Endothelial cell of umbilical vein (primary cell): ENCODE measurements around the gene SLC9A9. TPM values are rescaled to one million over a fixed set of nuclear protein-coding genes. Genes with fewer than 3 reads are reported as not detected.

ENCODE experiments used
- BruUV-seq: library from RNA; stranded (reverse); fragments of 400-500 nt; replicated peaks from 2 replicates; lab custom pipeline; 2021; lab: Mats Ljungman, UMichigan
- CTCF ChIA-PET: fragments of 300-600, 350-600 bp; sonication (Branson Sonifier 250); formaldehyde crosslinking; loops from one replicate; lab custom pipeline; 2021; ENCODE audit warnings: antibody characterized with exemption, inconsistent platforms; lab: Charles Lee
- POLR2A ChIA-PET: fragments of 300-600, 350-600 bp; sonication (Branson Sonifier 250); formaldehyde crosslinking; loops from one replicate; lab custom pipeline; 2021; ENCODE audit warnings: antibody characterized with exemption, inconsistent platforms; lab: Charles Lee
- DNase-seq: peaks from one replicate; pipeline ENCODE4 v3.0.0-alpha.2; 2011; ENCODE audit warnings: low read depth, low spot score
- FAIRE-seq: peaks from 2 replicates; lab custom pipeline; 2011; peaks lifted over from hg19 to GRCh38; lab: Jason Lieb, UNC
- H2AFZ ChIP-seq: 2 replicates; pipeline ENCODE4 v1.6.0; 2012; ENCODE audit warnings: low read depth, low read length, control low read depth, inconsistent platforms
- H3K27ac ChIP-seq: 2 replicates; pipeline ENCODE4 v1.5.1; 2011; ENCODE audit warnings: low read depth, mild to moderate bottlenecking, control low read depth, low read length, moderate library complexity; ENCODE audit not compliant: insufficient read depth
- H3K27me3 ChIP-seq, 2 experiments: 2 replicates each; pipeline versions ENCODE4 v1.6.0 to v1.6.1; 2011; ENCODE audit warnings: low read length in 2 of 2, mixed read lengths in 1 of 2; ENCODE audit not compliant: control insufficient read depth in 2 of 2, insufficient read depth in 2 of 2
- H3K36me3 ChIP-seq, 2 experiments: 2 replicates in 1 of 2; 3 replicates in 1 of 2; pipeline ENCODE4 v1.5.1; 2011; ENCODE audit warnings: low read length in 2 of 2, mild to moderate bottlenecking in 1 of 2, moderate library complexity in 1 of 2; ENCODE audit not compliant: control insufficient read depth in 2 of 2, insufficient read depth in 2 of 2; ENCODE audit errors: extremely low read depth in 1 of 2
- H3K4me1 ChIP-seq: 3 replicates; pipeline ENCODE4 v1.5.1; 2011; ENCODE audit warnings: mild to moderate bottlenecking, low read length; ENCODE audit not compliant: control insufficient read depth, insufficient read depth; ENCODE audit errors: extremely low read depth
- H3K4me2 ChIP-seq: 2 replicates; pipeline ENCODE4 v1.6.1; 2011; ENCODE audit warnings: low read length, control low read depth, mixed read lengths; ENCODE audit not compliant: insufficient read depth
- H3K4me3 ChIP-seq, 3 experiments: fragments of 200-600 bp in 1 of 3; sonication (generic), shearing (Covaris generic) in 1 of 3; replicated peaks in 1 of 3; 2 replicates each; pipeline ENCODE4 v1.5.1; 2011 to 2016; ENCODE audit warnings: control low read depth in 3 of 3, low read length in 3 of 3, mild to moderate bottlenecking in 2 of 3, inconsistent platforms in 1 of 3, low read depth in 1 of 3, moderate library complexity in 1 of 3; ENCODE audit not compliant: insufficient read depth in 1 of 3
- H3K79me2 ChIP-seq: 2 replicates; pipeline ENCODE4 v1.6.0; 2012; ENCODE audit warnings: low read length, inconsistent platforms; ENCODE audit not compliant: control insufficient read depth, insufficient read depth
- H3K9ac ChIP-seq: replicated peaks from 2 replicates; pipeline ENCODE3; 2011; ENCODE audit warnings: low read length, control low read depth; ENCODE audit not compliant: insufficient read depth; ENCODE audit errors: extremely low read depth
- H3K9me1 ChIP-seq: replicated peaks from 3 replicates; pipeline ENCODE4 v1.6.0; 2011; ENCODE audit warnings: mild to moderate bottlenecking, low read length; ENCODE audit not compliant: control insufficient read depth, insufficient read depth; ENCODE audit errors: extremely low read depth
- H3K9me3 ChIP-seq: replicated peaks from 2 replicates; pipeline ENCODE4 v1.5.1; 2012; ENCODE audit warnings: low read length, inconsistent platforms; ENCODE audit not compliant: control insufficient read depth, insufficient read depth
- H4K20me1 ChIP-seq: replicated peaks from 2 replicates; pipeline ENCODE3; 2011; ENCODE audit warnings: mild to moderate bottlenecking, low read length; ENCODE audit not compliant: control insufficient read depth, insufficient read depth; ENCODE audit errors: extremely low read depth
- CTCF ChIP-seq, 2 donors: IDR thresholded peaks; 1 replicate in 1 of 2; 2 replicates in 1 of 2; pipeline ENCODE4 v1.5.1; 2011; ENCODE audit warnings: low read length in 2 of 2, mild to moderate bottlenecking in 2 of 2, moderate library complexity in 2 of 2, control low read depth in 1 of 2, inconsistent platforms in 1 of 2, low read depth in 1 of 2; ENCODE audit not compliant: insufficient read depth in 1 of 2; ENCODE audit errors: extremely low read depth in 1 of 2
- EZH2 ChIP-seq: IDR thresholded peaks from 2 replicates; pipeline ENCODE4 v1.6.1; 2012; ENCODE audit warnings: borderline replicate concordance, low read depth, mild to moderate bottlenecking, moderate library complexity, low read length, inconsistent platforms; ENCODE audit not compliant: severe bottlenecking
- FOS ChIP-seq: IDR thresholded peaks from 2 replicates; pipeline ENCODE4 v1.6.1; 2011; ENCODE audit warnings: mild to moderate bottlenecking, low read length, moderate library complexity, borderline replicate concordance; ENCODE audit not compliant: insufficient read depth
- GATA2 ChIP-seq: IDR thresholded peaks from 2 replicates; pipeline ENCODE4 v1.7.0; 2011; ENCODE audit warnings: low read depth, mild to moderate bottlenecking, moderate library complexity, mixed read lengths, low read length; ENCODE audit not compliant: insufficient read length, insufficient read depth
- JUN ChIP-seq: IDR thresholded peaks from 2 replicates; pipeline ENCODE4 v1.6.1; 2011; ENCODE audit warnings: borderline replicate concordance, low read depth; ENCODE audit not compliant: insufficient read length, insufficient read depth
- MAX ChIP-seq: IDR thresholded peaks from 2 replicates; pipeline ENCODE4 v1.6.1; 2011; ENCODE audit not compliant: insufficient read depth, insufficient read length
- MYC ChIP-seq: IDR thresholded peaks from one replicate; pipeline ENCODE4 v1.6.1; 2011; ENCODE audit warnings: mild to moderate bottlenecking, low read depth, low read length
- POLR2A ChIP-seq: IDR thresholded peaks from 2 replicates; pipeline ENCODE4 v1.6.1; 2012; ENCODE audit warnings: low read depth, mild to moderate bottlenecking, control low read depth, low read length
- dilution Hi-C: fragments of 300-500 bp; cut with MboI; formaldehyde crosslinking; loops from one replicate; pipeline ENCODE4 v1.15.0; 2019; ENCODE audit warnings: low sequenced_read_pairs; ENCODE audit not compliant: extremely low pct_ligation_motif_present
- intact Hi-C: fragments of 100-400 bp; cut with micrococcal nuclease; formaldehyde crosslinking; loops from one replicate; pipeline ENCODE4 v1.10.0; 2022
- polyA plus RNA-seq, 4 experiments: library from polyadenylated mRNA; depleted of rRNA in 3 of 4; stranded (reverse) in 3 of 4; unstranded in 1 of 4; fragments of >200 nt; gene quantifications; 2 replicates each; pipeline versions ENCODE4 v1.2.1 to v1.2.3, GENCODE V29; 2011 to 2012; ENCODE audit warnings: missing spikeins in 1 of 4
- total RNA-seq: library from RNA; stranded (reverse); gene quantifications from 2 replicates; pipeline ENCODE4 v1.2.3, GENCODE V29; 2021

The SLC9A9 gene
- total and polyA plus RNA-seq, 2 donors (not counting 3 experiments of a cell fraction or from before 2014, with no cell fraction given) = 1.5 to 1.8 TPM

- H3K9me1 ChIP-seq = no peaks in the 10 kb centered on the region
- intact Hi-C loops (loop anchor here (2.0 to 10.0 kb wide), 3 partner anchors 139 to 531 kb away; partner anchors contain the start of gene DIPK2A), dilution Hi-C loops (no loop called here)
- ChIA-PET POLR2A (no interaction called here), CTCF (interaction anchor here (4.9 kb wide), 1 partner anchor 8 kb away, joined by 21 read pairs; no protein-coding TSS in a partner anchor)
- H3K4me1 ChIP-seq = peaks cover 25% of the 10 kb centered on the region
- no peak overlapping the region for H3K9ac ChIP-seq
- no peaks in the 10 kb centered on the region for H3K36me3 ChIP-seq
- H2AFZ ChIP-seq = no peak overlapping the region
- no peaks in the 10 kb centered on the region for H3K27me3 ChIP-seq
- no peak overlapping the region for H3K4me3 ChIP-seq
- FAIRE-seq (no peak), DNase-seq (no peak)
- no peaks in the 10 kb centered on the region for H4K20me1 ChIP-seq
- H3K27ac ChIP-seq = no peak overlapping the region
- no TSS peak for BruUV-seq
- no peaks in the 10 kb centered on the region for H3K79me2 ChIP-seq
- no peaks in the 10 kb centered on the region for H3K9me3 ChIP-seq
- no peak overlapping the region for H3K4me2 ChIP-seq
- TF ChIP-seq FOS (no peak), POLR2A (no peak), JUN (no peak), MYC (no peak), GATA2 (no peak), EZH2 (no peak), MAX (no peak), CTCF (IDR thresholded peaks at IDR 0.05; ENCODE audit: extremely low read depth in 1 of 2, insufficient read depth in 1 of 2, low read depth in 1 of 2, low read length in 2 of 2) (no peak)
Observed at GRCh38 chr3:143441516-143442171, 406.6 kb downstream of the SLC9A9 start.
